ENCODE data around the gene ANGPTL7.
"Not testable (repeated sequence)": the region's sequence is repeated elsewhere in the genome, so short reads cannot be mapped to it uniquely, and the experiment has no call there.

Gene ANGPTL7

DNA sequence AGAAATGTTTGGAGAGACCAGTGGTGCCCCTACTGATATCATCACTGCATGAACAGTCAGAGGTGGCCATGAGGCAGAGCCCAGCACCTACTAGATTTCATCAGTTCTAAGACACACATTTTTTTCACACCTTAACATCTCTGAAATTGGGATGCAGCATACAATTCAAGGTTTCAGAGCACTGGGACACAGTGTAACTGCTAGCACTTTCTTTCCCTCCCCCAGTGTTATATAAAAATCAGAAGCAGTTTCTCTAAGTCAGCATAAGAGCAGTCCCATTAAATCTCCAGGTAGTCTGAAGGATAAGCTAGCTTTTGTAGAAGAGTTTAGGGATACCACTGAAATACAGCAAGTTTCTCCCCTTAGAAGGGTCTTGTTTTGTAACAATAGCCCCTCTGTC lies 10.0 kb upstream of the ANGPTL7 start:
- no peak overlapping the region for H3K4me3 ChIP-seq (ENCODE audit: low read depth, low read length)
- TF ChIP-seq, protein P1, sequence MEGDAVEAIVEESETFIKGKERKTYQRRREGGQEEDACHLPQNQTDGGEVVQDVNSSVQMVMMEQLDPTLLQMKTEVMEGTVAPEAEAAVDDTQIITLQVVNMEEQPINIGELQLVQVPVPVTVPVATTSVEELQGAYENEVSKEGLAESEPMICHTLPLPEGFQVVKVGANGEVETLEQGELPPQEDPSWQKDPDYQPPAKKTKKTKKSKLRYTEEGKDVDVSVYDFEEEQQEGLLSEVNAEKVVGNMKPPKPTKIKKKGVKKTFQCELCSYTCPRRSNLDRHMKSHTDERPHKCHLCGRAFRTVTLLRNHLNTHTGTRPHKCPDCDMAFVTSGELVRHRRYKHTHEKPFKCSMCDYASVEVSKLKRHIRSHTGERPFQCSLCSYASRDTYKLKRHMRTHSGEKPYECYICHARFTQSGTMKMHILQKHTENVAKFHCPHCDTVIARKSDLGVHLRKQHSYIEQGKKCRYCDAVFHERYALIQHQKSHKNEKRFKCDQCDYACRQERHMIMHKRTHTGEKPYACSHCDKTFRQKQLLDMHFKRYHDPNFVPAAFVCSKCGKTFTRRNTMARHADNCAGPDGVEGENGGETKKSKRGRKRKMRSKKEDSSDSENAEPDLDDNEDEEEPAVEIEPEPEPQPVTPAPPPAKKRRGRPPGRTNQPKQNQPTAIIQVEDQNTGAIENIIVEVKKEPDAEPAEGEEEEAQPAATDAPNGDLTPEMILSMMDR (IDR thresholded peaks at IDR 0.05; ENCODE audit: borderline replicate concordance, insufficient read depth, low read depth, low read length): no peak

DNA sequence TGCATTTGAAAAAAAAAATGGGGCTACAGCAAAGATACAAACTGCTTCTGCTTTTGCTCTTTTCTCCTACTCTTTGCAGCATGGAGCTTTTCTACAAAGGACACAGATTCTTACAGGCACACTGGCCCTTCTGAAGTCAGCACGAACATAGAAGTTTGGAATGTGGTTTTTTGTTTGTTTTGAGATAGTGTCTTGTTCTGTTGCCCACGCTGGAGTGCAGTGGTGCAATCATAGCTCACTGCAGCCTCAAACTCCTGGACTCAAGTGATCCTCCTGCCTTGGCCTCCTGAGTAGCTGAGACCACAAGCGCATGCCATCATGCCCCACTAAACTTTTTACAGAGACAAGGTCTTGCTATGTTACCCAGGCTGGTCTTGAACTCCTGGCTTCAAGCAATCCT lies 9.4 kb upstream of the ANGPTL7 start:
- H3K4me3 ChIP-seq (ENCODE audit: low read depth, low read length): not testable (repeated sequence)

- H3K4me3 ChIP-seq (ENCODE audit: low read depth, low read length): no peak overlapping the region
- TF ChIP-seq, protein P1 (IDR thresholded peaks at IDR 0.05; ENCODE audit: borderline replicate concordance, insufficient read depth, low read depth, low read length): no peak
These were observed 8.8 kb upstream of the ANGPTL7 start for GRCh38 chr1:11180342-11180744.

- no peak overlapping the region for H3K4me3 ChIP-seq (ENCODE audit: low read depth, low read length)
- TF ChIP-seq, protein P1 (IDR thresholded peaks at IDR 0.05; ENCODE audit: borderline replicate concordance, insufficient read depth, low read depth, low read length): no peak
These were observed 6.3 kb upstream of the ANGPTL7 start for GRCh38 chr1:11182884-11183283.

- TF ChIP-seq, protein P1 (IDR thresholded peaks at IDR 0.05; ENCODE audit: borderline replicate concordance, insufficient read depth, low read depth, low read length): no peak
- no peak overlapping the region for H3K4me3 ChIP-seq (ENCODE audit: low read depth, low read length)
These were observed 4.2 kb upstream of the ANGPTL7 start for GRCh38 chr1:11184973-11185372.

GRCh38 chr1:11187000-11187399 lies 2.2 kb upstream of the ANGPTL7 start:
- TF ChIP-seq, protein P1 (IDR thresholded peaks at IDR 0.05; ENCODE audit: borderline replicate concordance, insufficient read depth, low read depth, low read length): no peak
- H3K4me3 ChIP-seq (ENCODE audit: low read depth, low read length): no peak overlapping the region

- H3K4me3 ChIP-seq (ENCODE audit: low read depth, low read length): no peak overlapping the region
- TF ChIP-seq, protein P1 (IDR thresholded peaks at IDR 0.05; ENCODE audit: borderline replicate concordance, insufficient read depth, low read depth, low read length): no peak
These were observed 1.7 kb upstream of the ANGPTL7 start for GRCh38 chr1:11187494-11187893.

- TF ChIP-seq, protein P1 (IDR thresholded peaks at IDR 0.05; ENCODE audit: borderline replicate concordance, insufficient read depth, low read depth, low read length): no peak
- H3K4me3 ChIP-seq (ENCODE audit: low read depth, low read length): no peak overlapping the region
These were observed 1.2 kb upstream of the ANGPTL7 start for GRCh38 chr1:11187931-11188330.

Measured in GM12875 (cell line).